ENCODE measurements around the gene TPRKB.

Gene TPRKB

GRCh38 chr2:73708527-73708926, 28.6 kb downstream of the TPRKB start:
- Histone ChIP-seq H3K9me3 (ENCODE audit: control insufficient read depth, insufficient read depth, low read length) (no peaks in the 10 kb centered on the region), H3K27ac (ENCODE audit: low read depth, low read length) (no peak overlapping the region), H3K4me3 (ENCODE audit: low read length) (no peak overlapping the region), H3K79me2 (ENCODE audit: control insufficient read depth, low read length) (no peaks in the 10 kb centered on the region), H4K20me1 (ENCODE audit: control insufficient read depth, insufficient read depth, low read depth, low read length) (no peaks in the 10 kb centered on the region), H3K4me2 (ENCODE audit: low read length) (no peak overlapping the region), H3K4me1 (ENCODE audit: control insufficient read depth, low read length) (no peaks in the 10 kb centered on the region), H3K36me3 (ENCODE audit: control insufficient read depth, low read length) (no peaks in the 10 kb centered on the region), H3K27me3 (ENCODE audit: control insufficient read depth, low read length) (peaks cover 3% of the 10 kb centered on the region; the same call in 1 of the 2 replicates), H3F3A (ENCODE audit: control insufficient read depth, insufficient read depth) (no peaks in the 10 kb centered on the region), H3K9me2 (replicated peaks; ENCODE audit: control insufficient read depth, low read length) (no peaks in the 10 kb centered on the region)
- TF ChIP-seq CTCF (IDR thresholded peaks at IDR 0.05; ENCODE audit: low read depth, low read length, poor library complexity, severe bottlenecking), result no peak
- no peak for TF ChIP-seq EZH2phosphoT487 (IDR thresholded peaks at IDR 0.05; ENCODE audit: borderline replicate concordance, low read length)

GRCh38 chr2:73707636-73708035, 29.5 kb downstream of the TPRKB start:
- peaks cover 3% of the 10 kb centered on the region; the same call in 1 of the 2 replicates for H3K27me3 ChIP-seq (ENCODE audit: control insufficient read depth, low read length)
- TF ChIP-seq EZH2phosphoT487 (IDR thresholded peaks at IDR 0.05; ENCODE audit: borderline replicate concordance, low read length), result no peak
- no peak for TF ChIP-seq CTCF (IDR thresholded peaks at IDR 0.05; ENCODE audit: low read depth, low read length, poor library complexity, severe bottlenecking)
- H3K36me3 ChIP-seq (ENCODE audit: control insufficient read depth, low read length), result no peaks in the 10 kb centered on the region
- H3F3A ChIP-seq (ENCODE audit: control insufficient read depth, insufficient read depth), result no peaks in the 10 kb centered on the region
- no peak overlapping the region for H3K4me2 ChIP-seq (ENCODE audit: low read length)
- H3K79me2 ChIP-seq (ENCODE audit: control insufficient read depth, low read length), result no peaks in the 10 kb centered on the region
- H3K9me3 ChIP-seq (ENCODE audit: control insufficient read depth, insufficient read depth, low read length), result no peaks in the 10 kb centered on the region
- H3K4me3 ChIP-seq (ENCODE audit: low read length), result no peak overlapping the region
- no peaks in the 10 kb centered on the region for H3K4me1 ChIP-seq (ENCODE audit: control insufficient read depth, low read length)
- no peaks in the 10 kb centered on the region for H3K9me2 ChIP-seq (replicated peaks; ENCODE audit: control insufficient read depth, low read length)
- no peaks in the 10 kb centered on the region for H4K20me1 ChIP-seq (ENCODE audit: control insufficient read depth, insufficient read depth, low read depth, low read length)
- no peak overlapping the region for H3K27ac ChIP-seq (ENCODE audit: low read depth, low read length)

GRCh38 chr2:73707058-73707457, 30.1 kb downstream of the TPRKB start:
- H3K9me3 ChIP-seq (ENCODE audit: control insufficient read depth, insufficient read depth, low read length), result no peaks in the 10 kb centered on the region
- H3F3A ChIP-seq (ENCODE audit: control insufficient read depth, insufficient read depth), result no peaks in the 10 kb centered on the region
- H3K36me3 ChIP-seq (ENCODE audit: control insufficient read depth, low read length), result no peaks in the 10 kb centered on the region
- H3K9me2 ChIP-seq (replicated peaks; ENCODE audit: control insufficient read depth, low read length), result no peaks in the 10 kb centered on the region
- H3K79me2 ChIP-seq (ENCODE audit: control insufficient read depth, low read length), result no peaks in the 10 kb centered on the region
- H3K4me2 ChIP-seq (ENCODE audit: low read length), result no peak overlapping the region
- H3K27ac ChIP-seq (ENCODE audit: low read depth, low read length), result no peak overlapping the region
- H4K20me1 ChIP-seq (ENCODE audit: control insufficient read depth, insufficient read depth, low read depth, low read length), result no peaks in the 10 kb centered on the region
- H3K4me1 ChIP-seq (ENCODE audit: control insufficient read depth, low read length), result no peaks in the 10 kb centered on the region
- peaks cover 3% of the 10 kb centered on the region; the same call in 1 of the 2 replicates for H3K27me3 ChIP-seq (ENCODE audit: control insufficient read depth, low read length)
- no peak overlapping the region for H3K4me3 ChIP-seq (ENCODE audit: low read length)
- no peak for TF ChIP-seq EZH2phosphoT487 (IDR thresholded peaks at IDR 0.05; ENCODE audit: borderline replicate concordance, low read length)
- no peak for TF ChIP-seq CTCF (IDR thresholded peaks at IDR 0.05; ENCODE audit: low read depth, low read length, poor library complexity, severe bottlenecking)

Data from DOHH2 (cell line).